GM18909 (cell line): Measurements from ENCODE around the gene TRIM25.
"Not testable (repeated sequence)": the region's sequence is repeated elsewhere in the genome, so short reads cannot be mapped to it uniquely, and the experiment has no call there.

Experiments
- ATAC-seq: cut with Tn5 transposase; IDR thresholded peaks from one replicate; pipeline ENCODE4 v1.9.1; 2021; ENCODE audit warnings: mild to moderate bottlenecking; ENCODE audit not compliant: unreplicated experiment, poor library complexity

TRIM25 gene

GRCh38 chr17:56913867-56914580 is at the start of gene TRIM25:
Gene TRIM25 (minus strand): TSS chr17:56914049. CDS start chr17:56913988, 61 bp downstream.
- peak; percentile 70 for ATAC-seq

GRCh38 chr17:56960596-56961538 is 47.0 kb upstream of the TRIM25 start, which contains the start of gene COIL:
Gene COIL (minus strand): TSS chr17:56961050. CDS start chr17:56961019, 31 bp downstream.
- peak; percentile 96 for ATAC-seq

GRCh38 chr17:56956992-56957391 is 43.1 kb upstream of the TRIM25 start:
- ATAC-seq = no peak

GRCh38 chr17:56949595-56949994 is 35.7 kb upstream of the TRIM25 start:
- no peak for ATAC-seq

GRCh38 chr17:56948491-56948890 is 34.6 kb upstream of the TRIM25 start:
- no peak for ATAC-seq

- no peak for ATAC-seq
These were observed 33.9 kb upstream of the TRIM25 start for GRCh38 chr17:56947741-56948140.

GRCh38 chr17:56945938-56946505 is 32.2 kb upstream of the TRIM25 start:
- no peak for ATAC-seq

- ATAC-seq = no peak
These were observed 29.8 kb upstream of the TRIM25 start for GRCh38 chr17:56943505-56944125.

- no peak for ATAC-seq
These were observed 26.1 kb upstream of the TRIM25 start for GRCh38 chr17:56939869-56940484.

- not testable (repeated sequence) for ATAC-seq
These were observed 24.4 kb upstream of the TRIM25 start for GRCh38 chr17:56938206-56938605.

GRCh38 chr17:56937687-56938086 is 23.8 kb upstream of the TRIM25 start:
- ATAC-seq = no peak

- ATAC-seq = no peak
These were observed 23.0 kb upstream of the TRIM25 start for GRCh38 chr17:56936697-56937322.

- no peak for ATAC-seq
These were observed 21.6 kb upstream of the TRIM25 start for GRCh38 chr17:56935461-56935860.

- no peak for ATAC-seq
These were observed 20.4 kb upstream of the TRIM25 start for GRCh38 chr17:56934280-56934679.

- no peak for ATAC-seq
These were observed 20.0 kb upstream of the TRIM25 start for GRCh38 chr17:56933868-56934267.

- ATAC-seq = no peak
These were observed 19.4 kb upstream of the TRIM25 start for GRCh38 chr17:56933151-56933745.

GRCh38 chr17:56930739-56931337 is 17.0 kb upstream of the TRIM25 start:
- ATAC-seq = no peak

GRCh38 chr17:56929362-56929969 is 15.6 kb upstream of the TRIM25 start:
- ATAC-seq = no peak
